IPS-20b (cell line): ENCODE measurements around the gene DYNC2LI1.

ENCODE experiments used
- H3K27ac ChIP-seq: one replicate; pipeline ENCODE4 v1.5.1; 2013; ENCODE audit warnings: low read length
- H3K27me3 ChIP-seq: 2 replicates; pipeline ENCODE4 v1.6.1; 2013; ENCODE audit warnings: mild to moderate bottlenecking, low read length, inconsistent platforms; ENCODE audit not compliant: insufficient read depth
- H3K36me3 ChIP-seq: 2 replicates; pipeline ENCODE4 v1.6.1; 2013; ENCODE audit warnings: low read depth, mild to moderate bottlenecking, inconsistent platforms, low read length, moderate library complexity; ENCODE audit not compliant: insufficient read depth
- H3K4me1 ChIP-seq: 2 replicates; pipeline ENCODE4 v1.6.1; 2013; ENCODE audit warnings: mild to moderate bottlenecking, control low read depth, inconsistent platforms, low read length, moderate library complexity; ENCODE audit not compliant: insufficient read depth
- H3K4me3 ChIP-seq: 2 replicates; pipeline ENCODE4 v1.5.1; 2013; ENCODE audit warnings: mild to moderate bottlenecking, low read length, inconsistent platforms
- H3K9ac ChIP-seq: 2 replicates; pipeline ENCODE4 v1.6.1; 2013; ENCODE audit warnings: low read depth, mild to moderate bottlenecking, inconsistent platforms, low read length, moderate library complexity
- H3K9me3 ChIP-seq: 2 replicates; pipeline ENCODE4 v1.6.1; 2013; ENCODE audit warnings: mild to moderate bottlenecking, low read depth, low read length, inconsistent platforms; ENCODE audit not compliant: insufficient read depth

The DYNC2LI1 gene

DNA sequence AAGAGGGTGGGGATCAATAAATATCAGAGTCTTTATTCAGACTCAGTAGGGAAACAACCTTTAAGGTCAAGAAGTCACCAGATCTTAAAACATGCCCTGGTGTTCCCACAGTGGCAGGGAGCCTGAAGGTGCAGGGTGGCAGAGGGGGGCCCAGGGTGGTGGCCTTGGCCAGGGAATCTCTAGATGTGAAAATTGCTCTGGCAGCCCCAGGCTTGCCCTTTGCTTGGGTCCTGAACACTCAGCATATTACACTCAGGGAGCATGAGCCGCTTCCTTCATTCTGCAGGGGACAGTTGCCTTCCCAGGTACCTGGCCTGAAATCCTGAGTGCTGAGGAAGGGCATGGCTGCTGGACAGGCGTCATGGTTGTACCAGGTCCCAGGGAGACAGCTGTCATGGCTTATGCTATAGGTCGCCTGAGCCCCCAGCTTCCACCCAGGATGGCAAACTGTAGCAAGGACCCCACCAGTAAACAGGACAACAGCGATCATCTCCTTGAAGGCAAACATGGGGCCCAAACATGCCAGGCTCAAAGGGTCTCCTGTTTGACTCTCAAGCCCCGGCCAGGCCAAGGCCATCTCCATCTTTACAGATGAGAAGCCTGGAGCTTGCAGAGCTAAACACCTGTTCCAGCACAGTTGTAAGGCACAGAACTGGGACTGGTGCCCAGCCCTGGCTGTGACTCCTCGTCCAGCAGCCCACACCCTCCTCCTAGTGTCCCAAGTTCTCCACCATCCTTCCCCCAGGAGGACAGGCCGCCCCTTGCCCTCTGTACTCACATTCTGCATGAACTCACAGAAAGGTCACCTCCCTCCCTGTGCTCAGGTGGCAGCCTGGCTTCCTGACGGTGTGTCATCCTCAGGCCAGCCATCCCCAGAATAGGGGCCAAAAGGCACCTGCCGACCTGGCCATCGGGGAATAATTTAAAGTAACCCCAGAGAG is 79.6 kb downstream of the DYNC2LI1 start:
- no peak overlapping the region for H3K9ac ChIP-seq
- no peaks in the 10 kb centered on the region for H3K4me1 ChIP-seq
- H3K4me3 ChIP-seq = no peak overlapping the region
- H3K36me3 ChIP-seq = no peaks in the 10 kb centered on the region
- peaks cover 33% of the 10 kb centered on the region for H3K27me3 ChIP-seq
- no peak overlapping the region for H3K27ac ChIP-seq
- H3K9me3 ChIP-seq = no peaks in the 10 kb centered on the region

GRCh38 chr2:43854671-43855070 is 80.8 kb downstream of the DYNC2LI1 start:
- Histone ChIP-seq H3K4me1 (no peaks in the 10 kb centered on the region), H3K27ac (no peak overlapping the region), H3K9me3 (no peaks in the 10 kb centered on the region), H3K9ac (no peak overlapping the region), H3K27me3 (peaks cover 46% of the 10 kb centered on the region), H3K36me3 (no peaks in the 10 kb centered on the region), H3K4me3 (no peak overlapping the region)

GRCh38 chr2:43855292-43855691 is 81.5 kb downstream of the DYNC2LI1 start:
- Histone ChIP-seq H3K27ac (no peak overlapping the region), H3K4me3 (no peak overlapping the region), H3K4me1 (no peaks in the 10 kb centered on the region), H3K36me3 (no peaks in the 10 kb centered on the region), H3K27me3 (peaks cover 46% of the 10 kb centered on the region), H3K9me3 (no peaks in the 10 kb centered on the region), H3K9ac (no peak overlapping the region)
